ENCODE results near the gene TNS3.

The TNS3 gene

GRCh38 chr7:47465191-47465590 is 116.7 kb downstream of the TNS3 start:
- no peak for DNase-seq

- no peak for DNase-seq
These were observed 117.6 kb downstream of the TNS3 start for GRCh38 chr7:47464266-47464665.

- no peak for DNase-seq
These were observed 120.2 kb downstream of the TNS3 start for GRCh38 chr7:47461746-47462145.

- DNase-seq: peak; percentile 83
These were observed 120.8 kb downstream of the TNS3 start for GRCh38 chr7:47461161-47461560.

DNA sequence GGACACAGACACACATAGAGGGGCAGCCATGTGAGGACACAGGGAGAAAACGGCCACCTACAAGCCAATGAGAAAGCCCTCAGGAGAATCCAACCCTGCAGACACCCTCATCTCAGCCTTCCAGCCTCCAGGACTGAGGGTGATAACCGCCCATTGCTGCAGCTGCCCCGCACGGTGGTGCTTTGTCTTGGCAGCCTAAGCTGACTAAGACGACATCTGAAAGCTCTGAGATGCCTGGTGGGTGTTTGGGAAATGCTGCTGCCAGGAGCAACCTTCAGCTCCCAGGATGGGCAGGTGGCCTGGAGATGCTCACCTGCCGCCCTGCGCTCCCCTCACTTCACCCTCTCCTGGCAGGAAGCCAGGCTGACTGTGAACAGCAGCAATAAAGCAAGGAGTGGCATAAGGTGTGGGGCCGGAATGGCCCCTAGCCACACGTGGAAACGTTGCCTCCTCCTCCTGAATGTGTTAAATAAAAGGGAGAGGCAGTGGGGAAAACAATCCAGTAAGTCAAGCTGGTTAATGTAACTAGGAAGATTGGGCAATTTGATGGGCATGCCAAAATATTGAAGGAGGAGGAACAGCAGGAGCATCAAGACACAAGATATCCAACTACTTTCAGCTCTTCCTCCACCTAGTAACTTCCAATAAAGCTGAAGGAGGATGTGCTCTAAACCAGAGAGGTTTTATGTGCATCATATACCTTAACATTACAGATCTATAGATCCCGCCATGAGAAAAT is 121.5 kb downstream of the TNS3 start:
- DNase-seq: no peak

DNA sequence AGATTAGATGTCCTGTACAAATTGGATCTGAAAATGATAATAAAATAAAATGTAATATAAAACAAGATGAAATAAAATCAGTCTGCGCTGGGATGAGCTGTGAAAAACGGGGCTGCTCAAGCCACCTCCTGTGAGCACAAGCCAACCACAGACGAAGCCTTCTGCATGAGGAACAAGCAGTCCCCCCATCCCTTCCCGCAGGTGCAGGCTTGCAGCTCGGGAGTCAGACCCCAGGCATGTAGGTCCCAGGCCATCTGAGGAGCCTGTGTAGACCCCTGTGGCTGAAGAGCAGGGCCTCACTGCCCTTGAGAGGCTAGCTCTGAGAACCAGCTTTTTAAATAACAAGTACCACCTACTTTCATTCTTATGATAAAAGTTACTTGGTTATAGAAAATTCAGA is 123.4 kb downstream of the TNS3 start:
- DNase-seq: no peak

DNA sequence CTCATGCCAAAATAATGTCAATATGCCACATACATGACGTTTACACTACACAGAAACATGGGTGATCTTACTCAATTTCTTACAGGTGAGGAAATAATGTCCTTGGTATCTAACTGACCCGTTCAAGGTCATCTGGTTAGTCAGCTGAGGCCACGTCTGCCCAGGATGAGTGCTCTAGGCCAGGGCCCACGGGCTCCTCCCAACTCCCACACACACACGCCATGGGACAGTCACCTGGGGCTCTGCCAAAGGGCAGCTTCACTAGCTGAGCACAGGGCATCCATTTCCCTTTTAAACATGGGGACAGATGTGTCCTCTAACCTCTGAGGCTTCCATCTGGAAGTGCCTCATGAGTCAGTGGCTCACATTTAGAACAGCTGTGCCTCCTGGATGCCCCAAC is 123.9 kb downstream of the TNS3 start:
- peak; percentile 76 for DNase-seq

DNA sequence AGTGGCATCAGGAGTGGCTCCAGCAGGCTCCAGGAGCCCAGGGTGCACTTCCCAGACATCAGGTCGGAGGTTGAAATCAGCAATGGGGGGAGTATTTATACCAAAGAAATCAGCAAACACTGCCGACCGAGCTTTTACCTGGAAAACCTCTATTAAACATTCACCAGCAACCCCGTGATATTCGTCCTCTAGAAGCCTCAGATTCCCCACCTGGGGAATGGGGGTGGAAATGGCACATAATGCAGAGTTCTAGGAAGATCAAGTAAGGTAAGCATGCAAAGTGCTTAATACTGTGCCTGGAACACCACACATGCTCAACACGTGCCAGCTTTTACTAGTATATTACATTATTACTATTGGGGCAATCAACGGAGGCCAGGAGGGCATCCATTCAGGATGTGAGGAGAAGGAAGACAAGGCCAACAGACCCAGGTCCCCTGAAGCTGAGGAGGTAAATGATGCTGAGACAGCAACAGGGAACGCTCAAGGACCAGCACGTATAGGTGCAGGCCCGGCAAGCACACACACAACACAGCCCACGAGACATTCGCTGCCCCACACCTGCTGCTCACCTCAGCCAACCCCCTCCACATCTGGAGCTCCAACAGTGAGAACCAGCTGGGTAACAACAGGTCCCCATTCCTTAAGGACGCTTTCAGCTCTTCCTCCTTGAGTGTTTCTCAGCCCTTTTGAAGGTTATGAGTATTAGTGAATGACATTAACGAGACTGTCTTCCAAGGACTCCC is 125.5 kb downstream of the TNS3 start:
- no peak for DNase-seq

- DNase-seq: no peak
These were observed 126.1 kb downstream of the TNS3 start for GRCh38 chr7:47455872-47456185.

DNA sequence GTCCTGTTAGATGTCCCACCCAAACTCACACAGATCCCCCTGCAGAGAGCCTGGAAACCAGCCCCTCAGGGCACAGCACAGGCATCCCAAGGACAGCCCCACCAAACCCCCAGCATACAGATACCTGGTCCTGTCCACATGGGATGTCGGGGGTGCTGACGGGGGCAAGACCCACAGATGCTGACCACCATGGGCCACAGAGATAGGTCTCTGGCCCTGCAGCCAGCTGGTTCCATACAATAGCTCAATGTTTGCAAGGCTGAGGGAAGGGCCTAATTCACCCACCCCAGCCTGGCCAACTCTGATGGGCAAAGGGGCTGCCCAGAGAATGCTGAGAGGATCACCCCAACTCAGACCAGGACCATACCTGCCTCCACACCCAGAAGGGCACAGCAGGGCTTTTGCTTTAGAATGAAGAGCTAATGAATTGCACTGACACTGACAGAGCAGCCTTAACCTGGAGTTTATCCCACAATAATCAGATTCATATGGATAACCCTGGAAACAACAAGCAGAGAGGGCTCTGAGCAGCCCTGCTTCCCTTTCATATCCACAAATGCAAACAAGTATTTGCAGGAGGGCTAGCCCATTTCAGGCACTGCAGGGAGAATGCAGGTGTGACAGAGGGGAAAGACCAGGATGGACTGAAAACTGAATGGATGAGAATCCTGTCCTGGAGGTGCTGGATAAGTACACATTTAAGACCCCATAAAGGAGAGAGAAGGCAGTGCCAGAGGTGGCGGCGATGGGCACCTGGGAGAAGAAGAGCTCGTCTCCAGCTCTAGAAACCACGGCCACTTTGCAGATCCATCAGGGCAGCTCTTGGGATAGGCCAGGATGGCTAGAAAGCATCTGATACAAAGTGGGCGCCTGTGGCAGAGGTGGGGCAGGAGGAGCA is 126.7 kb downstream of the TNS3 start:
- no peak for DNase-seq

GRCh38 chr7:47454069-47454973 is 127.6 kb downstream of the TNS3 start:
- DNase-seq: no peak

DNA sequence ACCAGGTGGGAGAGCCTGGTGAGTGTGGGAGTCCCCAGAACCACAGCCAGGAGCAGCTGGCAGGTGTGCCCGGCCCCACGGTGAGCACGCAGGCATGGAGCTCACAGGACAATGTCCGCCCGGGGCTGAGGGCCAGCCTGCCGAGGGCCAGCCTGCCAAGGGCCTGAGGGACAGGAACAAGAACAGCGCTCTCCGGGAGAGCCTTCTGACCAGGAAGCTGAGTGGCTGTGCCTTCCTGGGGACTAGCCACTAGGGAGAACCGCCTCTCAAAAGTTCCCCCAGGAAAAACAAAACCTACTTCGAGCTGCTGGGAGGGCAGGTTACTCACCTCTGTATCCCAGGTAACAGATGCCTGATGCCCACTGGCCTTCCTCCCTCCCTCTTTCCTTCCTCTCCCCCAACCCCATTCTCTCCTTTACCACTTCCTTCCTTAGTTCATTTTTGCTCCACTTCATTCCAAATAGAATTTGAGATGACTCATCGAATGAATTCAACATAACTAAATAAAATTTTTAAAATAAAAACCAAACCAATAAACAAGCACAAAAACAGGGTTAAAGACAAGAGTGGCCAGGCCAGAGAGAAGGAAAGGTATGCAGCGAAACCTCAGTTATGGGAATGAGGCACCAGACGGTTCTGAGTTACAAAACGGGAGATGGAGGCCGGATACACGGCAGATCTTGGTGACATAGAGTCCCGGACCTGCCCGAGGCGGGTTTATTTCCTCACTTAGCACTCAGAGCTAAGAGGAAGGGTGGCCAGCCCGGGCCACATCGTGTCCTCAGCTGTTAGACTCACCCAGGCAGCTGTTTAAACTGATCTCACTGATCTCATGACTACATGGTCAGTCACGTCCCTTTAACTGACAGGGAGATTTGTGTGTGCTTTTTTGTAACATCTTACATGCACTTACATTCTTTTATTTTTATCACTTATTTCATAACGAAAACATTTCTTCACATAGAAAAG is 128.5 kb downstream of the TNS3 start:
- peak; percentile 77 for DNase-seq

- DNase-seq: no peak
These were observed 129.2 kb downstream of the TNS3 start for GRCh38 chr7:47452715-47453092.

DNA sequence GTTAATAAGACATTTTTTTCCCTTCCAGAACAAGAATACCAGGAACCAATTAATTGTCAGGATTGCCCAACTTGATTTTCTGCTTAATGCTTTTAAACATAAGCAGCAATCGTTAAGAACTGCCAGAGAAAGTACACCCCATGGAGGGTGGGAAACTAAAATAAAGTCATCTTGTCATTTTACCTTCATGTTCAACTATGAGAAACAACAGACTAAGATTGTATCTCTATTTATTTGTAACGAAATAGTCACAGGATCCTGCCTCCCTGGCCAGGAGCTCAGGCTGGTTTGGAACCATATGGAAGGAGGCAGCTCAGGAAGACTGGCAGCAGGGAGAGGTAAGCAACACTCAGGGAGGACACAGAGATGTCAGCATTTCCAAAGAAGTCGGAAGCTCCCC is 129.6 kb downstream of the TNS3 start:
- DNase-seq: no peak

- DNase-seq: peak; percentile 41
These were observed 130.1 kb downstream of the TNS3 start for GRCh38 chr7:47451851-47452205.

GRCh38 chr7:47449810-47450590 is 131.9 kb downstream of the TNS3 start:
- DNase-seq: peak; percentile 71

- DNase-seq: no peak
These were observed 132.9 kb downstream of the TNS3 start for GRCh38 chr7:47448971-47449370.

GRCh38 chr7:47447621-47448349 is 134.1 kb downstream of the TNS3 start:
- DNase-seq: no peak

DNA sequence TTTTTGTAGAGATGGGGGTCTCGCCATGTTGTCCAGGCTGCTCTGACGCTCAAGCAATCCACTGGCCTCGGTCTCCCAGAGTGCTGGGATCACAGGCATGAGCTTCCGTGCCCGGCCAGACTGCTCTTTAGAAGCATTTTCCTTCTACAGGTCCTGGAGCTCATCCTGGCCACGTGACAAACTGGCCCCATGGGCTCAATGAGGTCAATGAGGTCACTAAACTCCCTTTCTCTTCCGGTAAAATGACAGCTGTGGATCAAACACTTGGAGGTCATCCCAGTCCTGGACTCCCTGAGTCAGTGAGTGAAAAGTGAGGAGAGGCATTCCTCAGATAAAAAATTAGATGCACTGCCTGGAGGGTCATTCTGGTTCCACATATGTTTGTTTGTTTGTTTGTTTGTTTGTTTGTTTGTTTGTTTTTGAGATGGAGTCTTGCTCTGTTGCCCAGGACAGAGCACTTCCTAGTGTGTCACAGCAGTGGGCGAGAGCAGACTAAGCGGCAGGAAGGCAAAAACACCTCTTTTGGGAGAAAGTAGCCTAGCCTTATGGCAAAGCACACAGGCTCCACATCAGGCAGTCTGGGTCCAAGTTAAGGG is 134.9 kb downstream of the TNS3 start:
- DNase-seq: no peak
